ENCODE data around the gene PTPRM. TPM values are rescaled to one million over a fixed set of nuclear protein-coding genes. Genes with fewer than 3 reads are reported as not detected.

PTPRM gene
- total and polyA plus RNA-seq, 2 of the 8 experiments (the other 6 are each of a cell fraction or from before 2014, with no cell fraction given), result 4.1 to 7.0 TPM

- TF ChIP-seq CHD7 (IDR thresholded peaks at IDR 0.05; ENCODE audit: insufficient replicate concordance, low read length) (no peak), TBP (IDR thresholded peaks at IDR 0.05; ENCODE audit: low read depth, low read length) (no peak), BACH1 (IDR thresholded peaks at IDR 0.05; ENCODE audit: low read length) (no peak), RNF2 (IDR thresholded peaks at IDR 0.05; ENCODE audit: borderline replicate concordance, low read depth, low read length, missing control alignments, poor library complexity, severe bottlenecking) (no peak), E2F6 (IDR thresholded peaks at IDR 0.05) (no peak)
Measured at GRCh38 chr18:8433323-8433722, 866.2 kb downstream of the PTPRM start (continued).
